GM12864 (cell line): ENCODE results near the gene FOXN3.

ENCODE experiments used
- DNase-seq: peaks from one replicate; pipeline ENCODE4 v3.0.0-alpha.2; 2011; ENCODE audit warnings: low read depth
- H3K4me3 ChIP-seq: 2 replicates; pipeline ENCODE4 v1.5.1; 2011; ENCODE audit warnings: mild to moderate bottlenecking, low read depth, low read length, control low read depth
- CTCF ChIP-seq: IDR thresholded peaks from 2 replicates; pipeline ENCODE4 v1.5.1; 2011; ENCODE audit warnings: low read depth, mild to moderate bottlenecking, moderate library complexity, low read length, control low read depth, inconsistent platforms; ENCODE audit errors: missing control alignments

Gene FOXN3

GRCh38 chr14:89418452-89418851 is 1.4 kb upstream of the FOXN3 start:
- peak overlapping the region; percentile 83; the same call in 1 of the 2 replicates for H3K4me3 ChIP-seq
- no peak for TF ChIP-seq CTCF
- DNase-seq: no peak

GRCh38 chr14:89417465-89418225 is 612 bp upstream of the FOXN3 start:
- DNase-seq: peak; percentile 63
- peak; percentile 60 for TF ChIP-seq CTCF
- peak overlapping the region; percentile 83 for H3K4me3 ChIP-seq

GRCh38 chr14:89416002-89416995 is 734 bp downstream of the FOXN3 start:
- DNase-seq: peak; percentile 97
- peak overlapping the region; percentile 83 for H3K4me3 ChIP-seq
- TF ChIP-seq CTCF: no peak

GRCh38 chr14:89415159-89415558 is 1.9 kb downstream of the FOXN3 start:
- TF ChIP-seq CTCF: no peak
- no peak for DNase-seq
- H3K4me3 ChIP-seq: peak overlapping the region; percentile 83

GRCh38 chr14:89411976-89412375 is 5.1 kb downstream of the FOXN3 start:
- H3K4me3 ChIP-seq: no peak overlapping the region
- TF ChIP-seq CTCF: no peak
- no peak for DNase-seq

- no peak for DNase-seq
- no peak for TF ChIP-seq CTCF
- no peak overlapping the region for H3K4me3 ChIP-seq
Observed at GRCh38 chr14:89409961-89410360, 7.1 kb downstream of the FOXN3 start.
